Activated effector memory CD4-positive, alpha-beta T cell treated with Interleukin-2 at 50 U/mL for 16 hours (primary cell): Measurements from ENCODE around the gene PPM1N.

Experiments
- DNase-seq: peaks from one replicate; pipeline ENCODE4 v3.0.0-alpha.2; 2020

Gene PPM1N

DNA sequence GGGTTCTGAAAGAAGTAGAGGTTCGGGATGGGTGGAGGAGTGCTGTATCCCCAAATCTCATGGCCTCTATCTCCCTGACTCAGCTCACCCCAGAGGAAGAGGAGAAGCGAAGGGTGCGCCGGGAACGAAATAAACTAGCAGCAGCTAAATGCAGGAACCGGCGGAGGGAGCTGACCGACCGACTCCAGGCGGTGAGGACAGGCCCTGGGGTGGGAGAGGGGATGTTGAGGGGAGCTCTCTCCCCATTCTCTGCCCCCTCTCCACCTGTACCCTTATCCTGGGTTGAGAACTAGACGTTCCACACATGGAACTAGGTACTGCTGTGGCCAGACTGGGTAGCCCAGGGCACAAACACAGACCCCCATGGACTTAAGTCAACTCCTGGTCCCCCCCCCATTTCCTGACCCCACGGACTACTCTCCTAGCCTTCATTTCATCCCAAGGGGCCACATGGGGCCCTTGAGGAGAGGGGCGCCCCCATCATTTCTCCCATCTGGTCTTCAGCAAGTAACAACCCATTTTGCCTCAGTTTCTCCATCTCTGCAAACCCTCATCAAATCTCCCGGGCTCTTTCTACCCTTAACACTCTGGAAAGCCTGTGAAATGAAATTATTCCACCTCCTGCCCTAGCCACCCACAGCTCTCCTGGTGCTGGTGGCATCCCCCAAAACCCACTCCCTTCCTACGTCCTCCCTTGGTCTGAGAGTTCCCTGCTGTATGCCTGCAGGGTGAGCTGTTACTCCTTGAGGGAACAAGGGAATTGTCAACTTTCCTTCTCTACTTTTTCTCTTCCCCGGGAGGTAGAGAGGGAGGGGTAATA lies 26.9 kb upstream of the PPM1N start:
- DNase-seq: no peak

DNA sequence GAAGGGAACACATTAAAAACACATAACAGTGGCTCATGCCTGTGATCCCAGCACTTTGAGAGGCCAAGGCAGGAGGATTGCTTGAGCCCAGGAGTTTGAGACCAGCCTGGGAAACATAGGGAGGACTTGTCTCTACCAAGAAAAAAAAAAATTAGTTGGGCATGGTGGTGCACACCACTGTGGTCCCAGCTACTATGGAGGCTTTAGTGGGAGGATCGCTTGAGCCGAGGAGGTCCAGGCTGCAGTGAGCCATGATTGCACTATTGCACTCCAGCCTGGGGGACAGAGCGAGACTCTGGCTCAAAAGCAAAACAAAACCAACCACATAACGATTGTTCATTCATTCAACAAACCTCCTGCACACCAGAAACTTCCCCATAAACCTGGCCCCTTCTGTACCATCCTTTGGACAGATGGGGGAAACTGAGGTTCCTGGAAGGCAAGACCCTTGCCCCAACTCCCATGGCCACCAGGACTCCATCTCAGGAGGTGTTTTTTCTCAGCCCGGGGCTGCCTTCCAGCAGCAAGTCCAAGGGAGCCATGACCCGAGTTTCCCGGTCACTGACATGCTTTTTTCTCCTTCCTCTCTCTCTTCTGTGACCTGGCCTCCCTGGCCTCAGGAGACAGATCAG lies 26.2 kb upstream of the PPM1N start:
- no peak for DNase-seq

DNA sequence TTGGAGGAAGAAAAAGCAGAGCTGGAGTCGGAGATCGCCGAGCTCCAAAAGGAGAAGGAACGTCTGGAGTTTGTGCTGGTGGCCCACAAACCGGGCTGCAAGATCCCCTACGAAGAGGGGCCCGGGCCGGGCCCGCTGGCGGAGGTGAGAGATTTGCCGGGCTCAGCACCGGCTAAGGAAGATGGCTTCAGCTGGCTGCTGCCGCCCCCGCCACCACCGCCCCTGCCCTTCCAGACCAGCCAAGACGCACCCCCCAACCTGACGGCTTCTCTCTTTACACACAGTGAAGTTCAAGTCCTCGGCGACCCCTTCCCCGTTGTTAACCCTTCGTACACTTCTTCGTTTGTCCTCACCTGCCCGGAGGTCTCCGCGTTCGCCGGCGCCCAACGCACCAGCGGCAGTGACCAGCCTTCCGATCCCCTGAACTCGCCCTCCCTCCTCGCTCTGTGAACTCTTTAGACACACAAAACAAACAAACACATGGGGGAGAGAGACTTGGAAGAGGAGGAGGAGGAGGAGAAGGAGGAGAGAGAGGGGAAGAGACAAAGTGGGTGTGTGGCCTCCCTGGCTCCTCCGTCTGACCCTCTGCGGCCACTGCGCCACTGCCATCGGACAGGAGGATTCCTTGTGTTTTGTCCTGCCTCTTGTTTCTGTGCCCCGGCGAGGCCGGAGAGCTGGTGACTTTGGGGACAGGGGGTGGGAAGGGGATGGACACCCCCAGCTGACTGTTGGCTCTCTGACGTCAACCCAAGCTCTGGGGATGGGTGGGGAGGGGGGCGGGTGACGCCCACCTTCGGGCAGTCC lies 25.5 kb upstream of the PPM1N start:
- no peak for DNase-seq

DNA sequence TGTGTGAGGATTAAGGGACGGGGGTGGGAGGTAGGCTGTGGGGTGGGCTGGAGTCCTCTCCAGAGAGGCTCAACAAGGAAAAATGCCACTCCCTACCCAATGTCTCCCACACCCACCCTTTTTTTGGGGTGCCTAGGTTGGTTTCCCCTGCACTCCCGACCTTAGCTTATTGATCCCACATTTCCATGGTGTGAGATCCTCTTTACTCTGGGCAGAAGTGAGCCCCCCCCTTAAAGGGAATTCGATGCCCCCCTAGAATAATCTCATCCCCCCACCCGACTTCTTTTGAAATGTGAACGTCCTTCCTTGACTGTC lies 24.9 kb upstream of the PPM1N start:
- DNase-seq: no peak

DNA sequence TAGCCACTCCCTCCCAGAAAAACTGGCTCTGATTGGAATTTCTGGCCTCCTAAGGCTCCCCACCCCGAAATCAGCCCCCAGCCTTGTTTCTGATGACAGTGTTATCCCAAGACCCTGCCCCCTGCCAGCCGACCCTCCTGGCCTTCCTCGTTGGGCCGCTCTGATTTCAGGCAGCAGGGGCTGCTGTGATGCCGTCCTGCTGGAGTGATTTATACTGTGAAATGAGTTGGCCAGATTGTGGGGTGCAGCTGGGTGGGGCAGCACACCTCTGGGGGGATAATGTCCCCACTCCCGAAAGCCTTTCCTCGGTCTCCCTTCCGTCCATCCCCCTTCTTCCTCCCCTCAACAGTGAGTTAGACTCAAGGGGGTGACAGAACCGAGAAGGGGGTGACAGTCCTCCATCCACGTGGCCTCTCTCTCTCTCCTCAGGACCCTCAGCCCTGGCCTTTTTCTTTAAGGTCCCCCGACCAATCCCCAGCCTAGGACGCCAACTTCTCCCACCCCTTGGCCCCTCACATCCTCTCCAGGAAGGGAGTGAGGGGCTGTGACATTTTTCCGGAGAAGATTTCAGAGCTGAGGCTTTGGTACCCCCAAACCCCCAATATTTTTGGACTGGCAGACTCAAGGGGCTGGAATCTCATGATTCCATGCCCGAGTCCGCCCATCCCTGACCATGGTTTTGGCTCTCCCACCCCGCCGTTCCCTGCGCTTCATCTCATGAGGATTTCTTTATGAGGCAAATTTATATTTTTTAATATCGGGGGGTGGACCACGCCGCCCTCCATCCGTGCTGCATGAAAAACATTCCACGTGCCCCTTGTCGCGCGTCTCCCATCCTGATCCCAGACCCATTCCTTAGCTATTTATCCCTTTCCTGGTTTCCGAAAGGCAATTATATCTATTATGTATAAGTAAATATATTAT lies 24.3 kb upstream of the PPM1N start:
- no peak for DNase-seq

DNA sequence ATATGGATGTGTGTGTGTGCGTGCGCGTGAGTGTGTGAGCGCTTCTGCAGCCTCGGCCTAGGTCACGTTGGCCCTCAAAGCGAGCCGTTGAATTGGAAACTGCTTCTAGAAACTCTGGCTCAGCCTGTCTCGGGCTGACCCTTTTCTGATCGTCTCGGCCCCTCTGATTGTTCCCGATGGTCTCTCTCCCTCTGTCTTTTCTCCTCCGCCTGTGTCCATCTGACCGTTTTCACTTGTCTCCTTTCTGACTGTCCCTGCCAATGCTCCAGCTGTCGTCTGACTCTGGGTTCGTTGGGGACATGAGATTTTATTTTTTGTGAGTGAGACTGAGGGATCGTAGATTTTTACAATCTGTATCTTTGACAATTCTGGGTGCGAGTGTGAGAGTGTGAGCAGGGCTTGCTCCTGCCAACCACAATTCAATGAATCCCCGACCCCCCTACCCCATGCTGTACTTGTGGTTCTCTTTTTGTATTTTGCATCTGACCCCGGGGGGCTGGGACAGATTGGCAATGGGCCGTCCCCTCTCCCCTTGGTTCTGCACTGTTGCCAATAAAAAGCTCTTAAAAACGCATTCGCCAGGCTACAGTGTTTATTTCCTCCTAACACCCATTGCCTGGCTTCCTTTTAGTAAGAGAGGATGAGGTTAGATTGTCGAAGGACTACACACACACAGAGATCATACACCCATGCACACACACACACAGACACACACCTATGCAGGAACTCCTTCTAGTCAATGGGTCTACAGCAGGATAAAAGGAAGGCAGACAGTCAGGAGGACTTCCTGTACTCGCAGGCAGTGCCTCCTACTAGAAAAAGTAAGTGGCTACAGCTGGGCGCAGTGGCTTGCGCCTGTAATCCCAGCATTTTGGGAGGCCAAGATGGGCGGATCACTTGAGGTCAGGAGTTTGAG lies 23.4 kb upstream of the PPM1N start:
- DNase-seq: no peak

DNA sequence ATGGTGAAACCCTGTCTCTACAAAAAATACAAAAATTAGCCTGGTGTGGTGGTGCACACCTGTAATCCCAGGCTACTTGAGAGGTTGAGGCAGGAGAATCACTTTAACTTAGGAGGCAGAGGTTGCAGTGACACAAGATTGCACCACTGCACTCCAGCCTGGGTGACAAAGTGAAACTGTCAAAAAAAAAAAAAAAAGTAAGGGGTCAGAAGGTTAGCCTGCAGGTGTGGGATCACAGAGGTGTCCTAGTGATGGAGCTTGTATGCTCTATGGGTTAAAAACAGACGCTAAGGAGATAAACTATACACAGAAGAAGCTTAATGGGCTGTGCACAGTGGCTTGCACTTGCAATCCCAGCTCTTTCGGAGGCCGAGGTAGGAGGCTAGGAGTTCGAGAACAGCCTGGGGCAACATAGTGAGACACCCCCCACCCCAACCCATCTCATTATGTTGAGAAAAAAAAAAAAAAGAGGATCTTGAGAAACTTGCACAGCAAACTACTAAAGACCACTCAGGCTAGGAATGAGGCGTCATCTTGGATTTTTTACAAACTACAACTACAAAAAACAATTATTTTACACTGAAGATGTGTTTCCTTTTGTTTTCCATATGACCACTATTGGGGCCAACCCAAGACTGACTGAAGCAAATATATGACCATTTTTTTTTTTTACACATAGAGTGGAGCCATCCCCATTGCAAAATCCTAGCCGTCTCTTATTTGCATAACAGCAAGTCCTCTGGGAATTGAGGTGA lies 22.5 kb upstream of the PPM1N start:
- DNase-seq: no peak

DNA sequence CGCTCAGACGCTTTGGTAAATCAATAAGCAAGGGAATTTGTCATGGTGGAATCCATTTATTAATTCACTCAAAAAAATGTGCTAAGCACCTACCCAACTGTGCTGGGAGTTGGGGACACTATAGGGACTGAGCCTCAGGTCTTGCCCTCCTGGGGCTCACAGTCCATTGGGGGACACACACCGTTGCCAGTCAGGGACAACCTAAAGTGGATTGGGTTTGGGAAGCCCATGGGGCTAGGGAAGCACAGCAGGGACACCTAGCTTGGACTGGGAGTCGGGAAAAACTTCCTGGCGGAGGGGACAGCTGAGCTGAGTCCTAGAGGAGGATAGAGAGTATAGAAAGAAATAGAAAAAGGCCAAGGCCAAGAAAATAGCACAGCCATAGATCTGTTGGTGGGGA lies 21.9 kb upstream of the PPM1N start:
- no peak for DNase-seq

DNA sequence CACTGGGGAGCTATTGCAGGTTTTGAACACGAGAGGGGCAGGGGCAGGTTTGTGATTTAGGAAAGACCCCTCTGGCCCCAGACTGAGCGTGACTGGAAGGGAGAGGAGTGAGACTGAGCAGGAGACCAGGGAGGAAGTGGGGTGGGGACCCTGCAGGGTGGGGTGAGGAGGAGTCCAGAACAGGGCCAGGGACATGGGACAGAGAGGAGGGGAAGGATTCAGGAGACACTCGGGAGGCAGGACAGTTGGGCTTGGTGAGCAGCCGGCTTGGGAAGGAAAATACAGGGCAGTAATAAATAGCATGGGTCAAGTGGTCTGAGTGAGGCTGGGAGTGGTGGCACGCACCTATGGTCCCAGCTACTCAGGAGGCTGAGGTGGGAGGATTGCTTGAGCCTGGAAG lies 21.1 kb upstream of the PPM1N start:
- no peak for DNase-seq

DNA sequence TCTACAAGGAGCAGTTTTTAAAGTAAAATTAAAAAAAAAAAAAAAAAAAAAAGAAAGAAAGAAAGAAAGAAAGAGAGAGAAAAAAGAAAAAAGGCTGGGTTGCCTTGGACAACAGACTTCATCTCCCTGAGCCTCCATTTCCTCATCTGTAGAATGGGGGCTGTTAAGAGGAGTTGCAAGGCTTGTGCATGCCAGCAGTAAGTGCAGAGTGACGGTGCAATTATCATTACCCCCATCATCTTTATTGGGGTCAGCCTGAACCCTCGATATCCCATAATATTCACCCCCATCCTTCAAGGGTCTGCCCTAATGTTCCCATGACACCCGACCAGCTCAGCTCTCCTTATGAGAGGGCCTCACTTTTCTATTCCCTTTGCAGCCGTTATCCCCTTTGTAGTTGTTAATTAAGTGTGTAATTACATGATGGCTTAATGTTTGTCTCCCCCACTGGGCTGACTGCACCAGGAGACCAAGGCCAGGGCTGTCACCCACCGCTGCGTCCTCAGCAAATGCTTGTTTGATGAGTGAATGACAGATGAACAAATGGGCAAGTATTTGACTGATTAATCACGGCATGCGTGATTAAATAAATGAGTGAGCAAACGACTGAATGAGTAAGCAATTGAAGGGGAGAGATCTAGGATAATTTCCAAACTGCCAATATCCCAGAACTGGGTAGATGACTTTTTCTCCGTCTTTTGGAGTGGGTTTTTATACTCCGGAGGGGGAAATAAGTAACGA lies 20.4 kb upstream of the PPM1N start:
- no peak for DNase-seq

DNA sequence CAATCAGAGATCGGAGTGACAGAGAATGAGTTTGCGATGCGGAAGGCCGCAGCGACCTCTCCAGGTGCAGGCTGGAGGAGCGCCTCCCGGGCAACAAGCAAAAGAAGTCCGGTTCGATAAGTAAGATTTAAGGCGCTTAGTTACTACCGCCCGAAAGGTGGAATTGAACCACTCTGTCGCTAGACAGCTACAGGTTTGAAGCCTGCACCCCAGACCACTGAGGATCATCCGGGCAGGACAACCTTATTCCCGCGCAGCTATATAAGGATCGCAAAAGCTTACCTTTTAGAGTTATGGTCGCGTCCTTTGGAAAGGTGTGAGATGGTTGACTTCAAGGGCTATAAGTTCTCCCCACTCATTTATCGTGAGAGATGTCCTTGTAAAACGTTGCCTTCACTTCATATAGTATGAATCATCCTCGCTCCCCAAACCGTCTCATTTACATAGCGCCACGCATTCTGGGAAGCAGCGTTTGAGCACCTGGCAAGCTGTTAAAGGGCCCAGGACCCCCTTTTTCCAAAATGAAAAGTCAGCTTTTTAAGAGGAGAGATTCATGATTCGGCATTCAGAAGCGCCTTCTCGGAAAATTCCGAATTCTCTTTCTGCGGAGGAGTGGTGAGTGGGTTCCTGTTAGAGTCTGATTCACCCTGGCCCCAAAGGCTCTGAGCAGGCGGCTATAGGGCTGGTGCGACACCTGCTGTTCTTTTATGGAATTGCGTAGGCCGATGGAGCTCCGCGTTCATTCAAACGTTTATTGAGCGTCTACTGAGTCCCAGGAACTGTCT lies 19.6 kb upstream of the PPM1N start:
- DNase-seq: peak; percentile 82

DNA sequence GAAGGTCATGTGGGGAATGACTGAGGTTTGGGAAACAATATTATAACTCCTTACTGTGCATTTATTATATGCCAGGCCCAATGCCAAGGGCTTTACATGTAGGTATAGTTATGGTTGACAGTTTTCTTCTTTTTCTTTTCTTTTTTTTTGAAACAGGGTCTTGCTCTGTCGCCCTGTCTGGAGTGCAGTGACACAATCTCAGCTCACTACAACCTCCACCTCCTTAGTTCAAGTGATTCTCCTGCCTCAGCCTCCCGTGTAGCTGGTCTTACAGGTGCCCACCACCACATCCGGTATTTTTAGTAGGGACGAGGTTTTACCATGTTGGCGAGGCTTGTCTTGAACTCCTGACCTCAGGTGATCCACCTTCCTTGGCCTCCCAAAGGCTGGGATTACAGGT lies 15.2 kb upstream of the PPM1N start:
- DNase-seq: no peak

DNA sequence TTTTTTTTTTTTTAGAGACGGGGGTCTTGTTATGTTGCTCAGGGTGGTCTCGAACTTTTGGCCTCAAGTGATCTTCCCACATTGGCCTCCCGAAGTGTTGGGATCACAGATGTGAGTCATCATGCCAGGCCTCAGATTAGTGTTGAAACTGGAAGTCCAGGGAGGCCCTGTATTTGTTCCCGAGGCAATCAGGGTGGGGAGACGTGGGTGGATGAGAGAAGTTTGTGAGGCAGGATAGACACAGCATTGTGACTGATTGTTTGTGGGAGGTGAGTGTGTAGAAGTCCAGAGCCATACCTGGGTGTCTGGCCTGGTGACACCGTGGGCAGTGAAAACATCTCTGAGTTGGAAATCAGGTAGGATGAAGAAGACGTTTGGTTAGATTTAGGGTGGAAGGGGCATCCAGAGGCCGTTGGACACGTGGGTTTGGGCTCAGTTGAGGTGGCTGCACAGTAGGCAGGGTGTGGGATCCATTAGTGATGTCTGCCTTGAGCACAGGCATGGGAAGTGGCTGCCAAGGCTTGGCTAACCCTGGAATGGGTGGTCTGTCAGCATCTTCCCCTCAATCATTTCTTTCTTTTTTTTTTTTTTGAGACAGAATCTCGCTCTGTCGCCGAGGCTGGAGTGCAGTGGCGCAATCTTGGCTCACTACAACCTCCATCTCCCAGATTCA lies 13.8 kb upstream of the PPM1N start:
- no peak for DNase-seq

DNA sequence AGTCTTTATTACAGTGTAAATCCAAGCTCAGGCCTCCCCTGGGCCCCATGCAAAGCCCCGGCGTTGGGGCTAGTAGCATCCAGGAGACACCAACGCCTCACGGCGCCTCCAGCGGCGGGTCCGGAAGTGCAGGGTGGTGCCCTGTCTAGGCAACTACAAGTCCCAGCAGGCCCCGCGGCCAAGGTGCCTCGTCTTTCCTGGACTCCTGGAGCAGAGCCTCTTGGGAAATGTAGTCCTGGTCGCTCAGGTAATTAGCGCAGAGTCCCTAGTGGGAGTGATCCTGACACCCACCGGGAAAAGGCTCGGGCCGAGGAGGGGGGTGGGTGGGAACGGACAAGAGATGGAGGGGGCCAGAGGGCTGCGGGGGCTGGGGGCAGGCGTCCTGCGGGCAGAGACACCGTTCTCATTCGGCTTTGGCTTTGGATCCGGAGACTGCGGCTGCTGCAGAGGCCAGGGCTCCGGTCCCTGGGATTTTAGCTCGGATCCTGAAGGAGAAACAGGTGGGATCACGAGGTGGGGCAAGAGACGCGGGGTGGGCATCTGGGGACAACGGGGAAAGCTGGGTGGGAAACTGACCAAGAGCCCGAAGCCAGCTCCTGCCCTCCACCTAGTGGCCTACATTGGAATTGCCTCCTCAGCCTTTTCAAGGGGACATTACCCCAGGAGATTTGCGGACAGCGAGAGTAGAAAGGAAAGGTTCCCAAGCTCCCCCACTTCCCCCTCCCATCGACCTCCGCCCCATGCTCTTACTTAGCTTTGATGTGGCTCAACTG lies 12.8 kb upstream of the PPM1N start:
- peak; percentile 91 for DNase-seq

DNA sequence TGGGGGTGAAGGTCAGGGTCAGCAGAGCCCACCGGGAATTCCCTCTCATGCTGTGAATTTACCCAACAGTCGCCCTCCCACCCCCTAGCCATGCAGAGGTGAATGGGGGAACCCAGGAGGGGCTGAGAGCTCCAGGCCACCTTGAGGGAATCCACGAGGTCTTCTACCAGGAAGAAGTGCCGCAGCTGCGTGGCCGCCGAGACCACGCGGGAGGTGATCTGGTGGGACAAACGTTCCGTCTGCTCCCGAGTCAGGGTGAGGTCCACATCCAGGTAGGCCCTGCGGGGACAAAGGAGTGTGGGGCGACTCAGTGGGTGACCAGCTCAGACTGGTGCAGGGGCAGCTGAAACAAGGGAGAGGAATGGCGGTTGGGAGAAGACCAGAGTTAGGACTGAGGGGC lies 9.5 kb upstream of the PPM1N start:
- DNase-seq: no peak

DNA sequence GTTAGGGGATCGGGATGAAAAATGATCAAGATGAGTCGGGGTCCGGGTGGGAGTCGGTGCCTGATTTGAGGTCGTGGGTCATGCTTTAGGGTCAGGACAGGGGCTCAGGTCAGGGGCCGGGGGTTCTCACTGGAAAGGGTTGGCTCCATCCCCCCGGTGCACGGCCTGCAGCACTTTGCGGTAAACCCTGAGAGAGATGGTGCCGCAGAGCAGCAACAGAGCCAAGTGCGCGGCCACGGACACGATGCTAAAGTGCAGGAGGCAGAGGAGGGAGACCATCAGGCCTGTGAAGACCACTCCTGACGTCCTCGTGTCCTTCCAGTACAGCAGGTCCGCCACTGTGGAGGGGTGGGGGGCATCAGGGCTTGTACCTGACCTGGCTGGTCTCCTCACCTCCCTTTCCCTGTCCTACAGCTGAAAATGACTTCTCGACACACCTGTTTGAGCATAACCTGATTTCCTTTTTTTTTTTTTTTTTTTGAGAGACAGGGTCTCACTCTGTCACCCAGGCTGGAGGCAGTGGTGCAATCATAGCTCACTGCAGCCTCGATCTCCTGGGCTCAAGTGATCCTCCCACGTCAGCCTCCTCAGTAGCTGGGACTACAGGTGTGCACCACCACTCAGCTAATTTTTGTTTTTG lies 8.9 kb upstream of the PPM1N start:
- no peak for DNase-seq

DNA sequence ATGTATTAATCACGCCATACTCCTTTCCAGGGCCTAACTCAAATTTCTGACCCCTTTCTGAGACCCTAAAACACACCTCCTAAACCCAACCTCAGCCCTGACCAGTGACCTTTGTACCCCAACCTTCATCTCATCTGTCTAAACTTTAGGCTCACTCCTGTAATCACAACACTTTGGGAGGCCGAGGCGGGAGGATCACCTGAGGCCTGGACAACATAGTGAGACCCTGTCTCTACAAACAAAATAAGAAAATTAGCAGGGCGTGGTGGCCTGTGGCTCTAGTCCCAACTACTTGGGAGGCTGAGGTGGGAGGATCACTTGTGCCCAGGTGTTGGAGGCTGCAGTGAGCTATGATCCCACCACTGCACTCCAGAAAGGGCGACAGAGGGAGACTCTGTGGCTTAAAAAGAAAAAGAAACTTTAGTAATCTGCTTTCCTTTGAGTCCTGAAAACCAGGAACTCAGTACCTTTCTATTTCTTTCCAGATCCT lies 6.1 kb upstream of the PPM1N start:
- no peak for DNase-seq
